C4-2B (cell line): ENCODE data around the gene OSGIN1.

Experiments used
- H3K27ac ChIP-seq: fragments of 450-650 bp; 2 replicates; pipeline ENCODE4 v1.5.1; 2017
- CTCF ChIP-seq: fragments of 450-650 bp; conservative IDR thresholded peaks from 2 replicates; pipeline ENCODE4 v1.5.1; 2017; ENCODE audit warnings: mild to moderate bottlenecking
- ZFX ChIP-seq: fragments of 450-650 bp; IDR thresholded peaks from 2 replicates; pipeline ENCODE4 v1.6.1; 2017

OSGIN1 gene

GRCh38 chr16:84015399-84015798, 62.4 kb downstream of the OSGIN1 start:
- TF ChIP-seq ZFX (no peak), CTCF (no peak)
- no peak overlapping the region for H3K27ac ChIP-seq
